HepG2 (cell line): ENCODE results near the gene PIANP. TPM values are rescaled to one million over a fixed set of nuclear protein-coding genes. Genes with fewer than 3 reads are reported as not detected.
"Not testable (repeated sequence)": the region's sequence is repeated elsewhere in the genome, so short reads cannot be mapped to it uniquely, and the experiment has no call there.

ENCODE experiments used
- ATAC-seq: fragments of 200-7000 bp; cut with Tn5 transposase; 3 replicates; pipeline ENCODE4 v1.9.1; 2020; ENCODE audit warnings: mild to moderate bottlenecking, moderate library complexity
- BruUV-seq: library from RNA; stranded (reverse); fragments of 400-500 nt; replicated peaks from 2 replicates; lab custom pipeline; 2021; lab: Mats Ljungman, UMichigan
- CTCF ChIA-PET: fragments of 300-600 bp; formaldehyde crosslinking; extraction: SDS; loops from one replicate; lab custom pipeline; 2021; ENCODE audit warnings: low total read pairs, inconsistent platforms, low intra/inter-chr PET ratio; lab: Yijun Ruan, JAX
- POLR2A ChIA-PET: fragments of 350-600 bp; sonication (Branson Sonifier 250); formaldehyde crosslinking; loops from one replicate; lab custom pipeline; 2020; ENCODE audit warnings: antibody characterized with exemption, inconsistent platforms; lab: Yijun Ruan, JAX
- DNase-seq: peaks from one replicate; pipeline ENCODE4 v3.0.0-alpha.2; 2015; ENCODE audit warnings: low spot score
- FAIRE-seq: peaks from 3 replicates; lab custom pipeline; 2011; peaks lifted over from hg19 to GRCh38; lab: Jason Lieb, UNC
- H2AFZ ChIP-seq: one replicate; pipeline ENCODE4 v1.6.1; 2011; ENCODE audit warnings: low read length, inconsistent platforms
- H3K27ac ChIP-seq: fragments of 300-600 bp; 3 replicates; pipeline ENCODE4 v1.8.0; 2011; ENCODE audit warnings: mixed run types, mild to moderate bottlenecking, mixed read lengths, low read length, inconsistent platforms; ENCODE audit not compliant: insufficient read depth; ENCODE audit errors: extremely low read length
- H3K27me3 ChIP-seq, 2 experiments: fragments of 200-600 bp in 1 of 2; 2 replicates in 1 of 2; 3 replicates in 1 of 2; pipeline versions ENCODE4 v1.6.0 to v1.8.0; 2011; ENCODE audit warnings: low read length in 2 of 2, mild to moderate bottlenecking in 2 of 2, moderate library complexity in 2 of 2, inconsistent platforms in 1 of 2; ENCODE audit not compliant: insufficient read depth in 2 of 2, control insufficient read depth in 1 of 2
- H3K36me3 ChIP-seq, 2 experiments: fragments of 200-600 bp in 1 of 2; replicated peaks in 1 of 2; 2 replicates in 1 of 2; 3 replicates in 1 of 2; pipeline versions ENCODE4 v1.5.1 to v1.8.0; 2011; ENCODE audit warnings: low read length in 2 of 2, inconsistent platforms in 1 of 2; ENCODE audit not compliant: insufficient read depth in 2 of 2, control insufficient read depth in 1 of 2
- H3K4me1 ChIP-seq: 2 replicates; pipeline ENCODE4 v1.5.1; 2012; ENCODE audit warnings: low read length, inconsistent platforms; ENCODE audit not compliant: insufficient read depth
- H3K4me2 ChIP-seq: 2 replicates; pipeline ENCODE4 v1.6.0; 2011; ENCODE audit warnings: low read depth, low read length, inconsistent platforms
- H3K4me3 ChIP-seq, 3 experiments: fragments of 200-600 bp in 1 of 3; sonication (generic), shearing (Covaris generic) in 1 of 3; replicated peaks in 1 of 3; 2 replicates each; pipeline ENCODE4 v1.5.1; 2011 to 2016; ENCODE audit warnings: low read length in 3 of 3, inconsistent platforms in 2 of 3, low read depth in 2 of 3, mild to moderate bottlenecking in 2 of 3, control low read depth in 1 of 3, mixed read lengths in 1 of 3; ENCODE audit not compliant: insufficient read depth in 1 of 3
- H3K79me2 ChIP-seq: one replicate; pipeline ENCODE4 v1.6.1; 2011; ENCODE audit warnings: low read length, inconsistent platforms; ENCODE audit not compliant: insufficient read depth
- H3K9ac ChIP-seq: 2 replicates; pipeline ENCODE4 v1.6.0; 2011; ENCODE audit warnings: mild to moderate bottlenecking, low read depth, low read length, inconsistent platforms; ENCODE audit not compliant: insufficient read depth
- H3K9me3 ChIP-seq: 2 replicates; pipeline ENCODE4 v1.5.1; 2012; ENCODE audit warnings: mild to moderate bottlenecking, low read length
- H4K20me1 ChIP-seq: 2 replicates; pipeline ENCODE4 v1.6.0; 2011; ENCODE audit warnings: inconsistent platforms, mild to moderate bottlenecking, low read length, moderate library complexity; ENCODE audit not compliant: insufficient read depth
- ARID4A ChIP-seq: sonication (generic); formaldehyde crosslinking; IDR thresholded peaks from 2 replicates; pipeline ENCODE4 v1.5.0; 2020; ENCODE audit warnings: mild to moderate bottlenecking, missing genetic modification reagents, borderline replicate concordance
- ZBTB14 ChIP-seq: sonication (generic); formaldehyde crosslinking; IDR thresholded peaks from 2 replicates; pipeline ENCODE4 v1.4.0; 2020; ENCODE audit warnings: missing genetic modification reagents
- ZNF430 ChIP-seq: sonication (generic); formaldehyde crosslinking; IDR thresholded peaks from 2 replicates; pipeline ENCODE4 v1.9.0; 2021; ENCODE audit warnings: mild to moderate bottlenecking, missing genetic modification reagents
- ZNF451 ChIP-seq: sonication (generic); formaldehyde crosslinking; IDR thresholded peaks from 2 replicates; pipeline ENCODE4 v1.5.0; 2020; ENCODE audit warnings: mild to moderate bottlenecking, missing genetic modification reagents
- WGBS: methylation state at CpG from one replicate; pipeline ENCODE4 v1.1.6; 2017; ENCODE audit warnings: low lambda C conversion rate; 5-methylcytosine and 5-hydroxymethylcytosine counted together
- in situ Hi-C: cut with HindIII; loops from 2 replicates; pipeline ENCODE4 v1.10.0; 2017; ENCODE audit warnings: low pct_unique_long_range_greater_than_20kb; ENCODE audit not compliant: extremely low pct_ligation_motif_present
- intact Hi-C: fragments of 100-400 bp; cut with micrococcal nuclease; formaldehyde crosslinking; loops from one replicate; pipeline ENCODE4 v1.10.0; 2022; ENCODE audit not compliant: unreplicated experiment
- polyA plus RNA-seq, 8 experiments: library from polyadenylated mRNA; depleted of rRNA in 3 of 8; stranded (reverse) in 7 of 8; unstranded in 1 of 8; fragments of >200 nt; fragmentation: Illumina TruSeq in 4 of 8; extraction: Trizol in 4 of 8; gene quantifications; 2 replicates each; pipeline versions ENCODE4 v1.2.1 to v1.2.3, GENCODE V29; 2011 to 2016; ENCODE audit warnings: low read depth in 4 of 8, missing spikeins in 1 of 8, mixed read lengths in 1 of 8; ENCODE audit not compliant: insufficient read depth in 1 of 8
- total RNA-seq, 5 experiments: library from RNA; depleted of rRNA; stranded (reverse); fragments of >200 nt; fragmentation: Illumina TruSeq; extraction: Trizol; gene quantifications; 2 replicates each; pipeline ENCODE4 v1.2.3, GENCODE V29; 2016; ENCODE audit warnings: low read depth in 1 of 5

Gene PIANP
- total and polyA plus RNA-seq, 2 of the 13 experiments (the other 11 are each of a cell fraction or from before 2014, with no cell fraction given) = not detected

GRCh38 chr12:6745741-6746525 is 45.3 kb upstream of the PIANP start (continued):
- TF ChIP-seq ZBTB14 (CRISPR knock-in tag) (no peak), ARID4A (CRISPR knock-in tag) (no peak), ZNF451 (CRISPR knock-in tag) (no peak)
- TF ChIP-seq, all 625 proteins: peak for 0

- H3K27ac ChIP-seq, DNase-seq, H3K4me2 ChIP-seq, H2AFZ ChIP-seq, intact Hi-C loops, BruUV-seq, in situ Hi-C loops, H3K79me2 ChIP-seq, ATAC-seq, POLR2A ChIA-PET, CTCF ChIA-PET, H3K4me1 ChIP-seq, H3K4me3 ChIP-seq, H3K9ac ChIP-seq, H3K27me3 ChIP-seq, H3K9me3 ChIP-seq, H4K20me1 ChIP-seq, FAIRE-seq: not testable (repeated sequence)
- 36% methylated on average over 7 of the region's 7 CpGs for WGBS
- H3K36me3 ChIP-seq = peaks cover 16 to 18% of the 10 kb centered on the region in 2 experiments; a peak in 4 of 5 replicates
- peak; percentile 89 for TF ChIP-seq ZNF430 (CRISPR knock-in tag)
These were observed 42.7 kb upstream of the PIANP start for GRCh38 chr12:6743300-6743699.
